Activated T-helper 1 cell treated with anti-CD3 and anti-CD28 coated beads, Interleukin-12 subunit alpha, Interleukin-12 subunit beta, Interleukin-2, Interleukin-4 antibody, amounts not matched to agents 30 ng/mL and 10 ng/mL and 1 ng/mL, durations not matched to agents 14 hours and 24 hours and 36 hours (primary cell): ENCODE data around the gene GREB1L. TPM values are rescaled to one million over a fixed set of nuclear protein-coding genes. Genes with fewer than 3 reads are reported as not detected.

ENCODE experiments used
- DNase-seq: peaks from one replicate; pipeline ENCODE4 v3.0.0; 2021; ENCODE audit warnings: low spot score
- H3K27ac Mint-ChIP-seq: one replicate; pipeline ENCODE4 v1.8.0; 2021; ENCODE audit warnings: mild to moderate bottlenecking, mixed read lengths
- H3K27me3 Mint-ChIP-seq: one replicate; pipeline ENCODE4 v1.8.0; 2022; ENCODE audit warnings: mild to moderate bottlenecking, moderate library complexity, mixed read lengths; ENCODE audit not compliant: insufficient read depth
- H3K36me3 Mint-ChIP-seq: one replicate; pipeline ENCODE4 v1.8.0; 2021; ENCODE audit warnings: low read depth, mixed read lengths
- H3K4me1 Mint-ChIP-seq: one replicate; pipeline ENCODE4 v1.8.0; 2021; ENCODE audit warnings: low read depth, mixed read lengths
- H3K4me3 Mint-ChIP-seq: one replicate; pipeline ENCODE4 v1.8.0; 2021; ENCODE audit warnings: mild to moderate bottlenecking, moderate library complexity, mixed read lengths
- H3K9me3 Mint-ChIP-seq: one replicate; pipeline ENCODE4 v1.8.0; 2021; ENCODE audit warnings: mixed read lengths
- intact Hi-C: fragments of 100-400 bp; cut with micrococcal nuclease; formaldehyde crosslinking; loops from one replicate; pipeline ENCODE4 v1.15.1; 2024
- total RNA-seq: library from RNA; stranded (reverse); gene quantifications from 2 replicates; pipeline ENCODE4 v1.2.3, GENCODE V29; 2022

The GREB1L gene
- total RNA-seq, 1 donor from 2014 or later = not detected

GRCh38 chr18:21406116-21406515 lies 164.1 kb downstream of the GREB1L start:
- peaks cover 2% of the 10 kb centered on the region for H3K27me3 Mint-ChIP-seq
- no peak overlapping the region for H3K4me3 Mint-ChIP-seq
- H3K27ac Mint-ChIP-seq = no peak overlapping the region
- no peaks in the 10 kb centered on the region for H3K4me1 Mint-ChIP-seq
- intact Hi-C loops = no loop called here
- no peaks in the 10 kb centered on the region for H3K36me3 Mint-ChIP-seq
- no peak for DNase-seq
- no peaks in the 10 kb centered on the region for H3K9me3 Mint-ChIP-seq

- Mint-ChIP-seq H3K27ac (no peak overlapping the region), H3K4me1 (no peaks in the 10 kb centered on the region), H3K36me3 (no peaks in the 10 kb centered on the region), H3K9me3 (no peaks in the 10 kb centered on the region), H3K4me3 (no peak overlapping the region), H3K27me3 (peaks cover 3% of the 10 kb centered on the region)
- no peak for DNase-seq
- intact Hi-C loops = no loop called here
Measured at GRCh38 chr18:21408681-21409080, 166.6 kb downstream of the GREB1L start.

- Mint-ChIP-seq H3K4me1 (no peaks in the 10 kb centered on the region), H3K27me3 (peaks cover 2% of the 10 kb centered on the region), H3K4me3 (no peak overlapping the region), H3K9me3 (no peaks in the 10 kb centered on the region), H3K36me3 (no peaks in the 10 kb centered on the region), H3K27ac (no peak overlapping the region)
- intact Hi-C loops = no loop called here
- no peak for DNase-seq
Measured at GRCh38 chr18:21433436-21433835, 191.4 kb downstream of the GREB1L start.

- DNase-seq = no peak
- no peaks in the 10 kb centered on the region for H3K4me1 Mint-ChIP-seq
- no peak overlapping the region for H3K27ac Mint-ChIP-seq
- intact Hi-C loops = no loop called here
- H3K4me3 Mint-ChIP-seq = no peak overlapping the region
- H3K36me3 Mint-ChIP-seq = no peaks in the 10 kb centered on the region
- no peaks in the 10 kb centered on the region for H3K9me3 Mint-ChIP-seq
- peaks cover 3% of the 10 kb centered on the region for H3K27me3 Mint-ChIP-seq
Measured at GRCh38 chr18:21439431-21439846, 197.4 kb downstream of the GREB1L start.

GRCh38 chr18:21441670-21442069 lies 199.6 kb downstream of the GREB1L start:
- no peak overlapping the region for H3K27ac Mint-ChIP-seq
- H3K9me3 Mint-ChIP-seq = no peaks in the 10 kb centered on the region
- no peaks in the 10 kb centered on the region for H3K4me1 Mint-ChIP-seq
- peaks cover 3% of the 10 kb centered on the region for H3K27me3 Mint-ChIP-seq
- H3K4me3 Mint-ChIP-seq = no peak overlapping the region
- H3K36me3 Mint-ChIP-seq = no peaks in the 10 kb centered on the region
- intact Hi-C loops = no loop called here
- no peak for DNase-seq

GRCh38 chr18:21443776-21444464 lies 201.9 kb downstream of the GREB1L start:
- H3K9me3 Mint-ChIP-seq = no peaks in the 10 kb centered on the region
- no peaks in the 10 kb centered on the region for H3K36me3 Mint-ChIP-seq
- no peak overlapping the region for H3K4me3 Mint-ChIP-seq
- peaks cover 8% of the 10 kb centered on the region for H3K27me3 Mint-ChIP-seq
- DNase-seq = no peak
- H3K27ac Mint-ChIP-seq = no peak overlapping the region
- no peaks in the 10 kb centered on the region for H3K4me1 Mint-ChIP-seq
- intact Hi-C loops = loop anchor here (1.0 kb wide), 1 partner anchor 249 kb away; no protein-coding TSS in a partner anchor

GRCh38 chr18:21444465-21445212 lies 202.6 kb downstream of the GREB1L start:
- no peak for DNase-seq
- H3K27me3 Mint-ChIP-seq = peaks cover 9% of the 10 kb centered on the region
- H3K36me3 Mint-ChIP-seq = no peaks in the 10 kb centered on the region
- no peak overlapping the region for H3K4me3 Mint-ChIP-seq
- H3K27ac Mint-ChIP-seq = no peak overlapping the region
- intact Hi-C loops = loop anchor here (1.0 kb wide), 1 partner anchor 249 kb away; no protein-coding TSS in a partner anchor
- H3K4me1 Mint-ChIP-seq = no peaks in the 10 kb centered on the region
- H3K9me3 Mint-ChIP-seq = no peaks in the 10 kb centered on the region

- Mint-ChIP-seq H3K4me1 (no peaks in the 10 kb centered on the region), H3K27me3 (peaks cover 17% of the 10 kb centered on the region), H3K9me3 (no peaks in the 10 kb centered on the region), H3K4me3 (no peak overlapping the region), H3K36me3 (no peaks in the 10 kb centered on the region), H3K27ac (no peak overlapping the region)
- intact Hi-C loops = no loop called here
- no peak for DNase-seq
Measured at GRCh38 chr18:21448299-21448698, 206.3 kb downstream of the GREB1L start.

DNA sequence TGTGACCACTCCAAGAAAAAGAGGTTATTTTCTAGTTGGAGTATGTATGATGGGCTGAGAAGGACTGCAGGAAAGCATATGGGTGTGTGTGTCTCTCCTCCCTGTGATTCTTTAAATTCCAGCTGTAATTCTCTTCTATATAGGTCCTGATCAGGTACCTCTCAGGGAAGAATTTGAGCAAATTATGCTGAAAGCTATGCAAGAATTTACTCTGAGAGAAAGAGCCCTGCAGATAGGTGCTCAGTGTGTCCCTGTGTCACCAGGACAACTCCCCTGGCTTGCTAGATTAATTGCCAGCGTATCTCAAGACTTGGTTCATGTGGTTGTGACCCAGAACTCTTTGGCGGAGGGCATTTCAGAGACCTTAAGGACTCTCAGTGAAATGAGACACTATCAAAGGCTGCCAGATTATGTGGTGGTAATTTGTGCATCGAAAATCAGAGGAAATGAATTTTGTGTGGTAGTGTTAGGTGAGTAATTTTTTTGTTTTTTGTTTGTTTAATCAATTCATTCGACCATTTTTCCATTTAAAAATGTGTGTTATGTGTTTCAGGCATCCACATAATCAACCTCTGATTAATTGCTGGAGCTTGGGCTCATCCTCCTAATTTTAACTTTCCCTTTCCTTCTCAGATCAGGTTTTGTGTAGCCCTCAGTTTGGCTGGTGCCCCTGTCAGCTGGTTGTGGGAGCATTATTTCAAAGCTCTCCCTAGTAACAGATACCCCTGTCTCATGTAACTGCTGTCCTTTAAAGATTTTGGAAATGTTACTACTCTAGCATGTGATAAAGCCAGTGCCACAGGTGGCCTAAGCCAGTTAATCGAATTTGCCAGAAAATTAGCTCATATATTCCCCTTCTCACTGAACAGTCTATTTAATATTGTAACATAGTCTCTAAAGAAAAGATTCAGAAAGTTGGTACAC lies 207.6 kb downstream of the GREB1L start:
- no peaks in the 10 kb centered on the region for H3K4me1 Mint-ChIP-seq
- no peak overlapping the region for H3K27ac Mint-ChIP-seq
- intact Hi-C loops = no loop called here
- H3K9me3 Mint-ChIP-seq = no peaks in the 10 kb centered on the region
- H3K36me3 Mint-ChIP-seq = no peaks in the 10 kb centered on the region
- DNase-seq = no peak
- peaks cover 17% of the 10 kb centered on the region for H3K27me3 Mint-ChIP-seq
- H3K4me3 Mint-ChIP-seq = no peak overlapping the region

- Mint-ChIP-seq H3K4me1 (no peaks in the 10 kb centered on the region), H3K36me3 (no peaks in the 10 kb centered on the region), H3K9me3 (no peaks in the 10 kb centered on the region), H3K27me3 (peaks cover 17% of the 10 kb centered on the region), H3K27ac (no peak overlapping the region), H3K4me3 (no peak overlapping the region)
- no peak for DNase-seq
- intact Hi-C loops = no loop called here
Measured at GRCh38 chr18:21450503-21450902, 208.5 kb downstream of the GREB1L start.

DNA sequence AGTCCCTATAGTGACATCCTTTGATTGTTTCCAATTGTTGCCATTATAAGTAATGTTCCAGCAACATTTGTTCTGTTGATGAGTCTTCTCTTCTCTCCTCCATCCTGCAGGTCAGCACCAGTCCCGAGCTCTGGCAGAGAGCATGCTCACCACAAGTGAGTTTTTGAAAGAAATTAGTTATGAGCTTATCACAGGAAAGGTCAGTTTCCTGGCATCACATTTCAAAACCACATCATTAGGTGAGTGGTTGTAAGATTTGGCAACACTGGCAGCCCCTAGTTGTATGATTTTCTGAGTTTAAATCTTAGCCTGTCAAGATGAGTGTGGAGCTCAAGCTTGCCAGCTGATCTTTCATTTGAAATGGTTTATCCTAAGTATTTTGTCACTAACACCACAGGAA lies 208.9 kb downstream of the GREB1L start:
- no peaks in the 10 kb centered on the region for H3K36me3 Mint-ChIP-seq
- H3K27ac Mint-ChIP-seq = no peak overlapping the region
- peaks cover 17% of the 10 kb centered on the region for H3K27me3 Mint-ChIP-seq
- DNase-seq = no peak
- intact Hi-C loops = no loop called here
- no peaks in the 10 kb centered on the region for H3K4me1 Mint-ChIP-seq
- H3K4me3 Mint-ChIP-seq = no peak overlapping the region
- H3K9me3 Mint-ChIP-seq = no peaks in the 10 kb centered on the region

DNA sequence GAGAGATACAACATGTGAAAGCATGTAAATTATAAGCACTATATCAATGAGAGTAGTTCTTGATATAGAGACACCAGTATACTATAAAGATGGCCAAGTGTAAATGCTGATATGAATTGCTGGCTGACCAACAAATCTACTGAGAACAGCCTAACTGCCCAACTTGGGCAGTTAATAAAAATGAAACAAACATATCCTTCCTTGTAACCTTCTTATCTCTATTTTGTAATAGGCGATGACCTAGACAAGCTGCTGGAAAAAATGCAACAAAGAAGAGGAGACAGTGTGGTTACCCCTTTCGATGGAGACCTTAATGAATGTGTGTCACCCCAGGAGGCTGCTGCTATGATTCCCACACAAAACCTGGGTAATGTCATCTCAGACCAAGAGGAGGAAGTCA lies 209.8 kb downstream of the GREB1L start:
- intact Hi-C loops = no loop called here
- no peak for DNase-seq
- peaks cover 17% of the 10 kb centered on the region for H3K27me3 Mint-ChIP-seq
- H3K4me3 Mint-ChIP-seq = no peak overlapping the region
- H3K4me1 Mint-ChIP-seq = no peaks in the 10 kb centered on the region
- no peaks in the 10 kb centered on the region for H3K9me3 Mint-ChIP-seq
- no peaks in the 10 kb centered on the region for H3K36me3 Mint-ChIP-seq
- no peak overlapping the region for H3K27ac Mint-ChIP-seq
